GM18951 (cell line): ENCODE data around the gene RAPGEF5.

Source experiments
- POLR2A ChIP-seq: IDR thresholded peaks from 4 replicates; pipeline ENCODE4 v1.6.1; 2011; ENCODE audit warnings: mild to moderate bottlenecking; ENCODE audit not compliant: insufficient read length, insufficient read depth; ENCODE audit errors: extremely low read depth
- in situ Hi-C: fragments of 300-500 bp; cut with MboI; formaldehyde crosslinking; loops from one replicate; pipeline ENCODE4 v1.12.0; 2022; ENCODE audit warnings: low sequenced_read_pairs, mixed read lengths, inconsistent platforms; ENCODE audit not compliant: unreplicated experiment

The RAPGEF5 gene

DNA sequence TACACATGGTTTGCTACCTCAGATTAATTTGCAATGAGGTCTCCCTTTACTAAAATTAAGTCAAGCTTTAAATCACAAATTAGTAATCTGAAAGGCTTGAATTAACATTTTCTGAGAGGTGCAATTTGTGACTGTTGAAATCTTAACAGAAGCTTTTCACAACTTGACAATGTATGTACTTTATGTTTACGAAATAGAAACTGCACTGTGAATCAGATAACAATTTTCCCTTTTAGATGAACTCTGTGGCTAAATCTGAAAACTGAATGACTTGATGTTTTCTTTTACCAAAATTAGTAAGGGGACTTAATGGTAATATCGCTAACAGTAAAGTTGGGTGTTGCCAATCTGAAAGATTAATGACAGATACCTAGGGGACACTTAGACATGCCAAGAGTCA lies 197.6 kb downstream of the RAPGEF5 start:
- in situ Hi-C loops, result no loop called here
- no peak for TF ChIP-seq POLR2A

- TF ChIP-seq POLR2A, result no peak
- in situ Hi-C loops, result no loop called here
These were observed 199.4 kb downstream of the RAPGEF5 start for GRCh38 chr7:22157552-22157951.

- in situ Hi-C loops, result no loop called here
- TF ChIP-seq POLR2A, result no peak
These were observed 200.7 kb downstream of the RAPGEF5 start for GRCh38 chr7:22156205-22156604.

DNA sequence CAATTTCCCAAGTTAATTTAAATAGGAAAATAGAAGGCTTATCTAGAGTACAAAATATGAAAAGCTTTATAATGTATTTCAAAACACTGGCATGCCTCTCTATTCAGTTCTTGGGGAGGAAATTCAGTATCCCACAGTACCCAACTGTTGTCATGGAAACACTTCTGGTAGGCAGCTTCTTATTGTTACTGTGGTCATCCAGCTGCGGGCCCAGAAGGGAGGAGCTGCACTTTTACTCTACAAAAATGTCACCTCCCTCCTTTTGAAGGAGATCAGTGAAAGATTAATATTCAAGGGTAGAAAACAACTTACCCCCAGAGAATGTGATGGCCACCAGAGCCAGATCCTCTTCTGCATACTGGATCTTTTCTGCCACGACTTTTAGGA lies 202.8 kb downstream of the RAPGEF5 start:
- no peak for TF ChIP-seq POLR2A
- in situ Hi-C loops, result no loop called here

- no peak for TF ChIP-seq POLR2A
- in situ Hi-C loops, result no loop called here
These were observed 203.4 kb downstream of the RAPGEF5 start for GRCh38 chr7:22153432-22154142.

- TF ChIP-seq POLR2A, result no peak
- in situ Hi-C loops, result no loop called here
These were observed 204.3 kb downstream of the RAPGEF5 start for GRCh38 chr7:22152690-22153089.

DNA sequence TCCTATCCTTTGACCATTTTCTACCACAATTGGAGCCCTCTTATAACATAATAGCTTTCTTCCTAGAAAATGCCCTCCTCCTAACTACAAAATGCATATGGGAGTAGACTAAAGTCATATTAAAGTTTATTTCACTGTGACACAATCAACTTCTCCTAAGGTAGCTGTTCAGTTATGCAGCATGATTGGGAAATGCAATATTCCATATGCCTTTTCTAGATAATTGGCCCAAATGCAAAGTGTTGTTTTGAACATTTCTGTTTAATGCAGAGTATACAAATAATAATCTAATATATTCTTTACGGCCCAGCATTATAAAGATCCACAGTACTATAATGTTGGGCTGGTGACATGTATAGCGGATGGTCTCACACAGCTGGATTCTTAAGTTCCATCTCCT lies 205.1 kb downstream of the RAPGEF5 start:
- in situ Hi-C loops, result no loop called here
- no peak for TF ChIP-seq POLR2A

DNA sequence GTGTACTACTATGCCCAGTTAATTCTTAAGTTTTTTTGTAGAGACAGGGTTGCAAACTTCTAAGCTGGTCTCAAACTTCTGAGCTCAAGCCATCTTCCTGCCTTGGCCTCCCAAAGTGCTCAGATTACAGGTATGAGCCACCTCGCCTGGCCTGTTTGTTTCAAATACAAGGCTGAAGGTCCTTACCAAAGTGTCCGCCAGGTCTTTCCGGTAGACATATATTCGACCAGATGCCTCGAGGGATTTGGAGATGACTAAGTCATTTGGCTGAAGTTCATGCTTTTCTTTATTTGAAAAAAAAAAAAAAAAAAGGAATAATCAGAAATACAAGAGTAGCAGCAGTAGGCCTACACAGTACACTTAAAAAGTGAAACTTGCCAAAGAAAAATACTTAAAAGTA lies 206.7 kb downstream of the RAPGEF5 start:
- no peak for TF ChIP-seq POLR2A
- in situ Hi-C loops, result no loop called here

GRCh38 chr7:22147868-22148267 lies 209.1 kb downstream of the RAPGEF5 start:
- in situ Hi-C loops, result no loop called here
- no peak for TF ChIP-seq POLR2A

DNA sequence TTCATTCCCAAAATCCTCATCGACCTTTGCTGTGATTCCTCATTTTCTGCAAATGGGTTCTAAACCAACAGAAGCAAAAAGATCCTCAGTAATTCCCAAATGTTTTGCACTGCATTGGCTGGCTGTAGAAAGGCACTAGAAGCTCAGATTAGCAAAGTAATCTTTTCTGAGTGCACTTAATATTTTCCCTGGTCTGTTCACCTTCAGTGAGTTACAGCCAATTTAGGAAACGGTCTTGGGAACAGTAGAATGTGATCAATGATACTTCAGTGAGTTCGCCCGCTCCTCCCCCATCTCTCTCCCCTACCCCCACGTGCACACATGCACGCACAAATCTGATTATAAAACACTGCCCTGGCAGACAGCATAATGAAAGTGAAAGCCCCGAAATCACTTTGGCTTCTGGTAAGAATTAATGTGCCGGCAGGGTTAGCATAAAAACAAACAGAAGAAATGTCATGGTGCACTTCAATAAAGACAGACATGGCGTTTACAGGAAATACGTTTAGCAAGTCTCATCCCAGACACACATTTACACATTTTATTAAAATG lies 209.9 kb downstream of the RAPGEF5 start:
- TF ChIP-seq POLR2A, result no peak
- in situ Hi-C loops, result no loop called here

DNA sequence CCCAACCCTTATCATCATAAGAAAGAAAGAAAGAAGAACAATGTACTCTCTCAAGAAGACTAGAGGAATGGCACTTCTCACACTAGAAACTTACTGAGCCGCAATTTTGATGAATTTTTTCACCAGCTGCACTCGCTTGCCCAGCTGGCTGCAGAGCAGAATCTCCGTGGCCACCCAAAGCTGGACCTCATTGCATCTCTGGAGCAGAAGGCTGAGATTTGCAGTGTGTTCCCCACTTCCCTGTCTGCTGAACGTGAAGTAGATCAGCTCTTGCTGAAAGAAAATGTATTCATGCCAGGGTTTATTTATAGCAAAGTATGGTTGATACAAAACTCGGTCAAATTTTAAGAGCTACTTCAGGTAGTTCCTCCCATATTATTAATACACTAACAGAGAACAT lies 212.0 kb downstream of the RAPGEF5 start:
- in situ Hi-C loops, result no loop called here
- no peak for TF ChIP-seq POLR2A

DNA sequence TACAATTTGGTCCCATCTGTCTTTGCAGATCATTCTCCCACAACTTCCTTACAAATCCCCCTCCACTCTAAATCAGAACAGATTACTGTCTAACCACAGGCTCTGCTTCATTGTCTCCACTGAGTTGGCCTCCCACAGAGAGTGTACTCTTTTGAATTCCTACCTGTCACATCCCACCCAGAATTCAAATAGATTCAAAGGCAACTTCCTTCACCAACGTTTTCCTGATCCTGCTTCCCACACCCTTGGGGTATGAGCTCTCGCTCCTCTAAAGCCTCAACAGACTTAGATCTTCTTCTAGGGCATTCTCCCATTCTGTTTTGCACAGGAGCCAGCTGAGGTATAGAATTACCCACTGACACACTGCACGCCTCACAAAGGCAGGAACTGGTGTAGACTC lies 213.5 kb downstream of the RAPGEF5 start:
- in situ Hi-C loops, result no loop called here
- no peak for TF ChIP-seq POLR2A

DNA sequence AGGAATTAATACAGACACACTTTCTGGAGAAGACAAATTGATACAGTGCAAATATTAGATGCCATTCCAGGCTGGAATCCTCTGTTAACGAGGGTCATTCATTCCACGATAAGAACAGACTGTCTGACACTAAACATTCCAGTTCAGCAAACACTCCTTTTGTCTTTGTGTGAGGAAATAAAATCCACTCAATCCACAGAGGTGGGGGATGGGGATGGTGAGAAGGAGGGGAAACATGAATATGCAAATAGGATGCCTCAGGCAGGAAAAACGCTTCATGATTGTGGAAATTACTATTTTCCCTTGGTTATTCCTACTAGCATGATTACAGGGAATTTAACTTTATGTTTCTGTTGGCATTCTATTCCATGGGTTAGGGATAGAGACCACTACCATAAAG lies 214.4 kb downstream of the RAPGEF5 start:
- no peak for TF ChIP-seq POLR2A
- in situ Hi-C loops, result no loop called here

GRCh38 chr7:22141355-22141754 lies 215.6 kb downstream of the RAPGEF5 start:
- in situ Hi-C loops, result no loop called here
- TF ChIP-seq POLR2A, result no peak
